ENCODE data around the gene ANKS1A. TPM values are rescaled to one million over a fixed set of nuclear protein-coding genes. Genes with fewer than 3 reads are reported as not detected.

ANKS1A gene
- total RNA-seq, 1 donor from 2014 or later = 7.3 TPM

- H3K9me3 Mint-ChIP-seq = no peaks in the 10 kb centered on the region
- H3K27me3 Mint-ChIP-seq = no peaks in the 10 kb centered on the region
- H3K4me3 Mint-ChIP-seq = no peak overlapping the region
- no peaks in the 10 kb centered on the region for H3K36me3 Mint-ChIP-seq (ENCODE audit: low read depth)
- H3K27ac Mint-ChIP-seq = no peak overlapping the region
- intact Hi-C loops (cut with micrococcal nuclease) = no loop called here
- DNase-seq = no peak
- peaks cover 8% of the 10 kb centered on the region for H3K4me1 Mint-ChIP-seq
Measured at GRCh38 chr6:35067234-35067633, 178.2 kb downstream of the ANKS1A start.

- H3K9me3 Mint-ChIP-seq = no peaks in the 10 kb centered on the region
- no peak overlapping the region for H3K4me3 Mint-ChIP-seq
- intact Hi-C loops (cut with micrococcal nuclease) = no loop called here
- no peak for DNase-seq
- H3K27ac Mint-ChIP-seq = no peak overlapping the region
- no peaks in the 10 kb centered on the region for H3K27me3 Mint-ChIP-seq
- peaks cover 4% of the 10 kb centered on the region for H3K4me1 Mint-ChIP-seq
- H3K36me3 Mint-ChIP-seq (ENCODE audit: low read depth) = no peaks in the 10 kb centered on the region
Measured at GRCh38 chr6:35068206-35068605, 179.2 kb downstream of the ANKS1A start.

GRCh38 chr6:35068644-35069043, 179.6 kb downstream of the ANKS1A start:
- no peak for DNase-seq

GRCh38 chr6:35069262-35069661, 180.2 kb downstream of the ANKS1A start:
- Mint-ChIP-seq H3K36me3 (ENCODE audit: low read depth) (no peaks in the 10 kb centered on the region), H3K27me3 (no peaks in the 10 kb centered on the region), H3K9me3 (no peaks in the 10 kb centered on the region), H3K27ac (no peak overlapping the region), H3K4me1 (no peaks in the 10 kb centered on the region), H3K4me3 (no peak overlapping the region)
- DNase-seq = no peak
- intact Hi-C loops (cut with micrococcal nuclease) = no loop called here

More at GRCh38 chr6:35068644-35069043, 179.6 kb downstream of the ANKS1A start:
- Mint-ChIP-seq H3K4me1 (no peaks in the 10 kb centered on the region), H3K27ac (no peak overlapping the region), H3K36me3 (ENCODE audit: low read depth) (no peaks in the 10 kb centered on the region), H3K4me3 (no peak overlapping the region), H3K27me3 (no peaks in the 10 kb centered on the region), H3K9me3 (no peaks in the 10 kb centered on the region)
- intact Hi-C loops (cut with micrococcal nuclease) = no loop called here

GRCh38 chr6:35070111-35070510, 181.1 kb downstream of the ANKS1A start:
- H3K9me3 Mint-ChIP-seq = no peaks in the 10 kb centered on the region
- intact Hi-C loops (cut with micrococcal nuclease) = no loop called here
- H3K27me3 Mint-ChIP-seq = no peaks in the 10 kb centered on the region
- no peak for DNase-seq
- no peaks in the 10 kb centered on the region for H3K4me1 Mint-ChIP-seq
- H3K36me3 Mint-ChIP-seq (ENCODE audit: low read depth) = no peaks in the 10 kb centered on the region
- H3K27ac Mint-ChIP-seq = no peak overlapping the region
- no peak overlapping the region for H3K4me3 Mint-ChIP-seq

- no peaks in the 10 kb centered on the region for H3K4me1 Mint-ChIP-seq
- intact Hi-C loops (cut with micrococcal nuclease) = no loop called here
Measured at GRCh38 chr6:35071347-35071994, 182.4 kb downstream of the ANKS1A start.

GRCh38 chr6:35072051-35072697, 183.1 kb downstream of the ANKS1A start:
- Mint-ChIP-seq H3K36me3 (ENCODE audit: low read depth) (no peaks in the 10 kb centered on the region), H3K4me3 (no peak overlapping the region), H3K9me3 (no peaks in the 10 kb centered on the region), H3K27me3 (no peaks in the 10 kb centered on the region), H3K4me1 (no peaks in the 10 kb centered on the region), H3K27ac (no peak overlapping the region)
- intact Hi-C loops (cut with micrococcal nuclease) = no loop called here
- no peak for DNase-seq

More at GRCh38 chr6:35071347-35071994, 182.4 kb downstream of the ANKS1A start:
- H3K27ac Mint-ChIP-seq = no peak overlapping the region
- no peaks in the 10 kb centered on the region for H3K27me3 Mint-ChIP-seq
- no peak overlapping the region for H3K4me3 Mint-ChIP-seq
- H3K36me3 Mint-ChIP-seq (ENCODE audit: low read depth) = no peaks in the 10 kb centered on the region
- no peaks in the 10 kb centered on the region for H3K9me3 Mint-ChIP-seq
- no peak for DNase-seq

- Mint-ChIP-seq H3K36me3 (ENCODE audit: low read depth) (no peaks in the 10 kb centered on the region), H3K9me3 (no peaks in the 10 kb centered on the region), H3K4me3 (no peak overlapping the region), H3K27me3 (no peaks in the 10 kb centered on the region), H3K4me1 (no peaks in the 10 kb centered on the region), H3K27ac (no peak overlapping the region)
- intact Hi-C loops (cut with micrococcal nuclease) = no loop called here
- no peak for DNase-seq
Measured at GRCh38 chr6:35072698-35073055, 183.6 kb downstream of the ANKS1A start.

- H3K27me3 Mint-ChIP-seq = no peaks in the 10 kb centered on the region
- no peaks in the 10 kb centered on the region for H3K9me3 Mint-ChIP-seq
- no peaks in the 10 kb centered on the region for H3K36me3 Mint-ChIP-seq (ENCODE audit: low read depth)
- no peaks in the 10 kb centered on the region for H3K4me1 Mint-ChIP-seq
- DNase-seq = no peak
- H3K4me3 Mint-ChIP-seq = no peak overlapping the region
- intact Hi-C loops (cut with micrococcal nuclease) = no loop called here
- no peak overlapping the region for H3K27ac Mint-ChIP-seq
Measured at GRCh38 chr6:35073211-35073610, 184.2 kb downstream of the ANKS1A start.

GRCh38 chr6:35073766-35074471, 184.9 kb downstream of the ANKS1A start:
- intact Hi-C loops (cut with micrococcal nuclease) = no loop called here
- no peaks in the 10 kb centered on the region for H3K4me1 Mint-ChIP-seq
- H3K4me3 Mint-ChIP-seq = no peak overlapping the region
- no peaks in the 10 kb centered on the region for H3K9me3 Mint-ChIP-seq
- H3K36me3 Mint-ChIP-seq (ENCODE audit: low read depth) = no peaks in the 10 kb centered on the region
- DNase-seq = no peak
- no peak overlapping the region for H3K27ac Mint-ChIP-seq
- H3K27me3 Mint-ChIP-seq = no peaks in the 10 kb centered on the region

- Mint-ChIP-seq H3K27ac (no peak overlapping the region), H3K36me3 (ENCODE audit: low read depth) (no peaks in the 10 kb centered on the region), H3K27me3 (no peaks in the 10 kb centered on the region), H3K4me3 (no peak overlapping the region), H3K4me1 (no peaks in the 10 kb centered on the region), H3K9me3 (no peaks in the 10 kb centered on the region)
- DNase-seq = no peak
- intact Hi-C loops (cut with micrococcal nuclease) = no loop called here
Measured at GRCh38 chr6:35076997-35077712, 188.1 kb downstream of the ANKS1A start.

- Mint-ChIP-seq H3K36me3 (ENCODE audit: low read depth) (no peaks in the 10 kb centered on the region), H3K27ac (no peak overlapping the region), H3K9me3 (no peaks in the 10 kb centered on the region), H3K27me3 (no peaks in the 10 kb centered on the region), H3K4me1 (no peaks in the 10 kb centered on the region), H3K4me3 (no peak overlapping the region)
- intact Hi-C loops (cut with micrococcal nuclease) = no loop called here
- no peak for DNase-seq
Measured at GRCh38 chr6:35077713-35078105, 188.7 kb downstream of the ANKS1A start.

GRCh38 chr6:35078226-35078850, 189.3 kb downstream of the ANKS1A start:
- Mint-ChIP-seq H3K36me3 (ENCODE audit: low read depth) (no peaks in the 10 kb centered on the region), H3K4me1 (no peaks in the 10 kb centered on the region), H3K4me3 (no peak overlapping the region), H3K27ac (no peak overlapping the region), H3K9me3 (no peaks in the 10 kb centered on the region), H3K27me3 (no peaks in the 10 kb centered on the region)
- intact Hi-C loops (cut with micrococcal nuclease) = no loop called here
- no peak for DNase-seq

GRCh38 chr6:35078896-35079295, 189.8 kb downstream of the ANKS1A start:
- Mint-ChIP-seq H3K27me3 (no peaks in the 10 kb centered on the region), H3K4me1 (no peaks in the 10 kb centered on the region), H3K36me3 (ENCODE audit: low read depth) (no peaks in the 10 kb centered on the region), H3K4me3 (no peak overlapping the region), H3K9me3 (no peaks in the 10 kb centered on the region), H3K27ac (no peak overlapping the region)
- intact Hi-C loops (cut with micrococcal nuclease) = no loop called here
- no peak for DNase-seq

All from activated CD4-positive, alpha-beta T cell treated with anti-CD3 and anti-CD28 coated beads, Interleukin-2, amount 10 ng/mL, durations not matched to agents 24 days and 14 days (primary cell).